Measurements from ENCODE around the gene DSC3.

Gene DSC3

DNA sequence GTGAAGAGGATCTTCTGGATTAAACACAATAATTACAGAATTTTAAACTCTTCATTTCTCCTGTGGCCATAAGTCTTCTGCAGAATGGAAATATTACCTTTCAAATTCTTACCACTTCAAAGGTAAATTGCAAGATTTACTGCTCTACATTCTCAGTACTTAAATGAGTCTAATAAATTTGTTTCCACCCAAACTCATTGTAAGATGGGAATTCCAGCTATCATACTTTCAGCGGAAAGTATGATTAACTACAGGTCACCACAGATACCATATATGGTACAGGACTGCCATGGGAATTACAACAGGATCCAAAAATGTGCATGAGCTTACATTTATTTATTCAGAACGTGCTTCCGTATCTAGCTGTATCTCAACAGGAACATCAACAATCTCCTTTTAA lies 3.1 kb downstream of the DSC3 start:
- no peak for TF ChIP-seq FOXP2 (optimal IDR thresholded peaks at IDR 0.05; ENCODE audit: borderline replicate concordance, extremely low read depth, extremely low read length, insufficient read depth)
- no peak for TF ChIP-seq POLR2AphosphoS5 (IDR thresholded peaks at IDR 0.05; ENCODE audit: low read depth, low read length)
- TF ChIP-seq SIN3A (IDR thresholded peaks at IDR 0.05; ENCODE audit: borderline replicate concordance, insufficient read depth, low read length), result no peak
- TF ChIP-seq TAF1 (IDR thresholded peaks at IDR 0.05; ENCODE audit: borderline replicate concordance, insufficient read depth, low read length), result no peak
- TF ChIP-seq REST (IDR thresholded peaks at IDR 0.05; ENCODE audit: insufficient read depth in 1 of 2, low read depth in 2 of 2, low read length in 2 of 2), result no peak

GRCh38 chr18:31034541-31034940 lies 8.0 kb downstream of the DSC3 start:
- TF ChIP-seq POLR2AphosphoS5 (IDR thresholded peaks at IDR 0.05; ENCODE audit: low read depth, low read length) (no peak), SIN3A (IDR thresholded peaks at IDR 0.05; ENCODE audit: borderline replicate concordance, insufficient read depth, low read length) (no peak), FOXP2 (optimal IDR thresholded peaks at IDR 0.05; ENCODE audit: borderline replicate concordance, extremely low read depth, extremely low read length, insufficient read depth) (no peak), REST (IDR thresholded peaks at IDR 0.05; ENCODE audit: insufficient read depth in 1 of 2, low read depth in 2 of 2, low read length in 2 of 2) (no peak), TAF1 (IDR thresholded peaks at IDR 0.05; ENCODE audit: borderline replicate concordance, insufficient read depth, low read length) (no peak)

- TF ChIP-seq TAF1 (IDR thresholded peaks at IDR 0.05; ENCODE audit: borderline replicate concordance, insufficient read depth, low read length) (no peak), POLR2AphosphoS5 (IDR thresholded peaks at IDR 0.05; ENCODE audit: low read depth, low read length) (no peak), SIN3A (IDR thresholded peaks at IDR 0.05; ENCODE audit: borderline replicate concordance, insufficient read depth, low read length) (no peak), REST (IDR thresholded peaks at IDR 0.05; ENCODE audit: insufficient read depth in 1 of 2, low read depth in 2 of 2, low read length in 2 of 2) (no peak), FOXP2 (optimal IDR thresholded peaks at IDR 0.05; ENCODE audit: borderline replicate concordance, extremely low read depth, extremely low read length, insufficient read depth) (no peak)
Observed at GRCh38 chr18:31030574-31031278, 11.8 kb downstream of the DSC3 start.

GRCh38 chr18:31015715-31016434 lies 26.7 kb downstream of the DSC3 start:
- TF ChIP-seq POLR2AphosphoS5 (IDR thresholded peaks at IDR 0.05; ENCODE audit: low read depth, low read length) (no peak), REST (IDR thresholded peaks at IDR 0.05; ENCODE audit: insufficient read depth in 1 of 2, low read depth in 2 of 2, low read length in 2 of 2) (no peak), SIN3A (IDR thresholded peaks at IDR 0.05; ENCODE audit: borderline replicate concordance, insufficient read depth, low read length) (no peak), FOXP2 (optimal IDR thresholded peaks at IDR 0.05; ENCODE audit: borderline replicate concordance, extremely low read depth, extremely low read length, insufficient read depth) (no peak), TAF1 (IDR thresholded peaks at IDR 0.05; ENCODE audit: borderline replicate concordance, insufficient read depth, low read length) (no peak)

Data from PFSK-1 (cell line).